ENCODE measurements around the gene EFHC1. TPM values are rescaled to one million over a fixed set of nuclear protein-coding genes. Genes with fewer than 3 reads are reported as not detected.
A peak's percentile ranks its signal among the peaks of the same experiment; 100 is the strongest.

EFHC1 gene
- total RNA-seq, 1 donor, result 21.6 TPM

- no peak for TF ChIP-seq CTCF (IDR thresholded peaks at IDR 0.05; ENCODE audit: insufficient read depth, low read depth, low read length)
- H3K4me3 ChIP-seq (ENCODE audit: low read depth, low read length), result no peak overlapping the region
- no peak for DNase-seq (ENCODE audit: low read depth)
Measured at GRCh38 chr6:52546192-52546591, 126.0 kb downstream of the EFHC1 start.

GRCh38 chr6:52546678-52547077, 126.5 kb downstream of the EFHC1 start:
- no peak for TF ChIP-seq CTCF (IDR thresholded peaks at IDR 0.05; ENCODE audit: insufficient read depth, low read depth, low read length)
- no peak overlapping the region for H3K4me3 ChIP-seq (ENCODE audit: low read depth, low read length)
- no peak for DNase-seq (ENCODE audit: low read depth)

- H3K4me3 ChIP-seq (ENCODE audit: low read depth, low read length), result no peak overlapping the region
- DNase-seq (ENCODE audit: low read depth), result peak; percentile 63
- no peak for TF ChIP-seq CTCF (IDR thresholded peaks at IDR 0.05; ENCODE audit: insufficient read depth, low read depth, low read length)
Measured at GRCh38 chr6:52547647-52548352, 127.7 kb downstream of the EFHC1 start.

GRCh38 chr6:52548353-52548713, 128.2 kb downstream of the EFHC1 start:
- no peak for TF ChIP-seq CTCF (IDR thresholded peaks at IDR 0.05; ENCODE audit: insufficient read depth, low read depth, low read length)
- DNase-seq (ENCODE audit: low read depth), result no peak
- H3K4me3 ChIP-seq (ENCODE audit: low read depth, low read length), result no peak overlapping the region

GRCh38 chr6:52548999-52549398, 128.9 kb downstream of the EFHC1 start:
- DNase-seq (ENCODE audit: low read depth), result no peak
- no peak overlapping the region for H3K4me3 ChIP-seq (ENCODE audit: low read depth, low read length)
- TF ChIP-seq CTCF (IDR thresholded peaks at IDR 0.05; ENCODE audit: insufficient read depth, low read depth, low read length), result no peak

- no peak overlapping the region for H3K4me3 ChIP-seq (ENCODE audit: low read depth, low read length)
- no peak for TF ChIP-seq CTCF (IDR thresholded peaks at IDR 0.05; ENCODE audit: insufficient read depth, low read depth, low read length)
- no peak for DNase-seq (ENCODE audit: low read depth)
Measured at GRCh38 chr6:52549428-52549827, 129.3 kb downstream of the EFHC1 start.

- TF ChIP-seq CTCF (IDR thresholded peaks at IDR 0.05; ENCODE audit: insufficient read depth, low read depth, low read length), result no peak
- no peak for DNase-seq (ENCODE audit: low read depth)
- H3K4me3 ChIP-seq (ENCODE audit: low read depth, low read length), result no peak overlapping the region
Measured at GRCh38 chr6:52550014-52550575, 130.0 kb downstream of the EFHC1 start.

Measured in fibroblast of villous mesenchyme (primary cell).